Measurements from ENCODE around the gene CLRN3. TPM values are rescaled to one million over a fixed set of nuclear protein-coding genes. Genes with fewer than 3 reads are reported as not detected.

The CLRN3 gene
- total and polyA plus RNA-seq, 4 donors = 6.3 TPM; not detected in 3

DNA sequence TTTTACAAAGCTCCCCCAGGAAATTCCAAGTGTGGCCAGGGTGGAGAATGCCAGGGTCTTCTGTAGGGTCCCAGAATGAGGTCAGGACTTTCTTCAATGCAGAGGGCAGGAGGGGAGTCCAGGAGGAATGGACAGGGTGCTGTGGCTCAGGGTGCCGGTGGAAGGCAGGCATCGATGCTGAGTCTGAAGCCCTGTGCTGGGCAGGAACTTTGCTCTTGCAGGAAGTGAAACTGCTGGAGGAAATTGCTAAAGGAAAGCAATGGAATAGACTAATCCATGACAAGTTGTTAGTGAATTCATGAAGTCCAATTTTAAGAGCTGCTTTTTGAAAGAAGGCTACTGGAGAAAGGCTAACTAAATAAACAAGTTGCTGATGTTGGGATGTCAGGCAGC is 29.0 kb upstream of the CLRN3 start:
- Histone ChIP-seq H3K27me3 (ENCODE audit: control insufficient read depth in 1 of 2, insufficient read depth in 2 of 2, low read length in 1 of 2) (no peaks in the 10 kb centered on the region), H3K36me3 (ENCODE audit: control insufficient read depth in 1 of 2, insufficient read depth in 2 of 2, low read length in 1 of 2) (no peaks in the 10 kb centered on the region), H3K9me3 (ENCODE audit: control insufficient read depth, low read length) (no peaks in the 10 kb centered on the region), H3K4me1 (ENCODE audit: control insufficient read depth in 1 of 2, insufficient read depth in 2 of 2, low read length in 2 of 2) (peaks cover 0 to 5% of the 10 kb centered on the region in 2 donors), H3K4me3 (ENCODE audit: low read length in 2 of 2) (no peak overlapping the region), H3K27ac (ENCODE audit: low read depth in 1 of 2, low read length in 2 of 2) (peak overlapping the region in 1 of 2 donors; percentile 89)
- WGBS, 2 donors = 67 to 74% methylated on average over 2 of the region's 2 CpGs
- no peak for DNase-seq
- no peak for ATAC-seq (ENCODE audit: low FRiP score)
- intact Hi-C loops (cut with DNase I) = loop anchor here in 1 of 2 donors (5.0 kb wide), 3 partner anchors 56 to 136 kb away; no protein-coding TSS in a partner anchor

DNA sequence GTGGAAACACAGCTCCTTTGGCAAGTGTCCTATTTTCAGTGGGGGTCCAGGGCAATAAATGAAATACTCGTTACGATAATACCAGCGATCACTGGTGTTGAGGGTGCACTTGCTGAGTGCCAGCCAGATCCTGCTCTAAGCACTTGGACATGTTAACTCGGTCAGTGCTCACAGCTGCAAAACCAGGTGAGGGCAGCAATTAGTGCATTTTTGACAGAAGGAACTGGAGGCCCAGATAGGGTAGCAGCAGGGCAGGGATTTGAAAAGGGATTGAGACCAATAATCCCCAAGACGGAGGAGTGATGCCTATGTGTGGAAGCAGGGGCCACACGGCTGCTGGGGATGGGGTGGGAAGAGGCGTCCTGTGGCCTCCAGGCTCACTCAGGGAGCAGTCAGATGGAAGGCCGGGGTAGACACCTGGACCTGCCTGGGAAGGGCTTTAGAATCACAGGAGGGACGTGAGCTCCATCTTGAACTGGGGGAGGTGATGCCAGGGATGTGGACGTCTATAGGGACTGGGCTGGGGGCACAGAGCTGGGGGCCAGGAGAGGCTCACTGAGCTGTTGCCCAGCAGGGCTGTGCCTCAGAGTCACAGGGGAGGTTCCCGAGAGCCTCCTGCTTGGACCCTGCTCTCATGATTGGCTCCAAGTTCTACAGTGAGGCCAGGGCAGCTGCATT is 28.5 kb upstream of the CLRN3 start:
- ATAC-seq (ENCODE audit: low FRiP score) = no peak
- 92 to 93% methylated on average over 11 of the region's 11 CpGs for WGBS, 2 donors
- Histone ChIP-seq H3K4me3 (ENCODE audit: low read length in 2 of 2) (no peak overlapping the region), H3K36me3 (ENCODE audit: control insufficient read depth in 1 of 2, insufficient read depth in 2 of 2, low read length in 1 of 2) (no peaks in the 10 kb centered on the region), H3K9me3 (ENCODE audit: control insufficient read depth, low read length) (no peaks in the 10 kb centered on the region), H3K27ac (ENCODE audit: low read depth in 1 of 2, low read length in 2 of 2) (peak overlapping the region in 1 of 2 donors; percentile 10), H3K4me1 (ENCODE audit: control insufficient read depth in 1 of 2, insufficient read depth in 2 of 2, low read length in 2 of 2) (peaks cover 0 to 5% of the 10 kb centered on the region in 2 donors), H3K27me3 (ENCODE audit: control insufficient read depth in 1 of 2, insufficient read depth in 2 of 2, low read length in 1 of 2) (no peaks in the 10 kb centered on the region)
- no peak for DNase-seq
- intact Hi-C loops (cut with DNase I) = loop anchor here in 1 of 2 donors (5.0 kb wide), 3 partner anchors 56 to 136 kb away; no protein-coding TSS in a partner anchor

DNA sequence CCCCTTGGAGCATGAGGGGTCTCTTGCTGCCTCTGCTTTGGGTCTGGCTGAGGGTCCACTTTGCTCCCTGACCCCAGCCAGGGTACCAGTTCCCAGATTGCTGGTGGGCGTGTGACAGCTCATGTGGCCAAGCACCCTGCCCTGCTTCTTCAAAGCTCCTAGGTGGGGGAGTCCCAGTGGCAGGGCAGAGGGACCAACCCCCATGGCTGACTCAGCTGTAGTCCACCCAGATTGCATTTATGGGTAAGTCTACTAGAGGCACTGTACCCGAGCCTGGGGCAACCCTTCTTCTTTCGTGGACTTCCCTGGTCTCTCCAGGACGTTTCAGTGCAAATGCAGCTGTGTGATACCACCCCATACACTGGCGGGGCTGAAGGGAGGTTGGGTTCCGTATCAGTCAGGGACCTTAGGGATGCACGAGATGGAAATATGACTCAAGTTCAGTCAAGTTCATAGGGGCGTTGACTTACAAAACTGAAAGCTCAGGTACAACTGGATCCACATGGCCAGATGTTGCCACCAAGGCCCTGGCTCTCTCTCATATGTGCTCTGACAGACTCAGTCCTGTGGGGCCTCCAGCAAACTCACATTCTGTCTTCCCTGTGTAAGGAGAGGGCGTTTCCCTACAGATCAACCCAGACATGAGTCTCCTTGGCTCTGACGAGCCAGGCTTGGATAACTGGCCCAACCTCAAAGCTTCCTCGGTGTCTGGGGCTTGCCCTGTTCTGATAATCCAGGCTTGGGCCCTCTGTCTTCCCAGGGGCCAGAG is 27.7 kb upstream of the CLRN3 start:
- H3K27me3 ChIP-seq (ENCODE audit: control insufficient read depth in 1 of 2, insufficient read depth in 2 of 2, low read length in 1 of 2) = no peaks in the 10 kb centered on the region
- WGBS, 2 donors = 93 to 95% methylated on average over 11 of the region's 11 CpGs
- no peaks in the 10 kb centered on the region for H3K36me3 ChIP-seq (ENCODE audit: control insufficient read depth in 1 of 2, insufficient read depth in 2 of 2, low read length in 1 of 2)
- no peak overlapping the region for H3K4me3 ChIP-seq (ENCODE audit: low read length in 2 of 2)
- ATAC-seq (ENCODE audit: low FRiP score) (no peak), DNase-seq (no peak)
- peaks cover 0 to 5% of the 10 kb centered on the region in 2 donors for H3K4me1 ChIP-seq (ENCODE audit: control insufficient read depth in 1 of 2, insufficient read depth in 2 of 2, low read length in 2 of 2)
- peak overlapping the region in 1 of 2 donors; percentile 46 for H3K27ac ChIP-seq (ENCODE audit: low read depth in 1 of 2, low read length in 2 of 2)
- no peaks in the 10 kb centered on the region for H3K9me3 ChIP-seq (ENCODE audit: control insufficient read depth, low read length)
- intact Hi-C loops (cut with DNase I) = loop anchor here in 1 of 2 donors (5.0 kb wide), 3 partner anchors 57 to 137 kb away; no protein-coding TSS in a partner anchor

DNA sequence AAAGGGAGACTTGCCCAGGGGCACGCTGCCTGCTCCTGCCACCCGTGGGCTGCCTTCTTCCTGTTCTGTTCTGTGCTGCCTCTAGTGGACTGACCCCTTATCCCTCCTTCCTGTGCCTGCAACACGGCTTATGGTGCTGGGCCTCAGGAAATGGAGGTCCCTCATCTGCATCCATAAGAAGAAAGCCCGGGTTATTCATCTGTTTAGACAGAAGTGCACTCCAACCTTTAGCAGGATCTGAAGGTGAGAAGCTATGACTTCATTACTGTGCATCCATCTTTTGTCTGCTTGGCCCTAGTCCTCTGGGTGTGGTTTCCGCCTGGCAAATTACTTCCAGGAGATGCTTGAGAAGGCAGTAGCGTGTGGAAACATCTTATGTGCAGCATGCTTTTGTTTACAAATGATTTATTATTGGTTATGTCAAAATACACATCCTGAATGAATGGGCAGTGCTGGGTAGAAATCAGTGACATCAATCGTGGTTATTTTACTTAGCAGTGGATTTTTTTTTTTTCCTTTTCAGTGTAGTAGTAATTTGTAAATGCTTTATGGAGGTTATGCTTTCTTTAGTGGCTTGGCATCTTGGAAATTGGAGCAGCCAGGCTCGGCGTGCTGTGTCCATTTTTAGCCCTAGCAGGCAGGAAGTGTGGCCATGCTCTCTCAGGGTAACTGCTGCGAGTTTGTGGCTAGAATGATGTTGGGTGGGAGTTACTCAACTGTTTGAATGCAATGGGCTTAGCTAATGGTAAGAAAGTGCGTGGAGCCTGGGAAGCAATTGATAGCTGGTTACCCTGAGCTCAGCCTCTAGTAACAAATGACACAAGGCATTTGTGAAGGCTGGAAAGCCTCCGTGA is 26.9 kb upstream of the CLRN3 start:
- Histone ChIP-seq H3K9me3 (ENCODE audit: control insufficient read depth, low read length) (no peaks in the 10 kb centered on the region), H3K36me3 (ENCODE audit: control insufficient read depth in 1 of 2, insufficient read depth in 2 of 2, low read length in 1 of 2) (no peaks in the 10 kb centered on the region), H3K27ac (ENCODE audit: low read depth in 1 of 2, low read length in 2 of 2) (peak overlapping the region in 1 of 2 donors; percentile 68), H3K4me3 (ENCODE audit: low read length in 2 of 2) (no peak overlapping the region), H3K4me1 (ENCODE audit: control insufficient read depth in 1 of 2, insufficient read depth in 2 of 2, low read length in 2 of 2) (peaks cover 0 to 5% of the 10 kb centered on the region in 2 donors), H3K27me3 (ENCODE audit: control insufficient read depth in 1 of 2, insufficient read depth in 2 of 2, low read length in 1 of 2) (no peaks in the 10 kb centered on the region)
- intact Hi-C loops (cut with DNase I) = loop anchor here in 1 of 2 donors (5.0 kb wide), 3 partner anchors 58 to 138 kb away; no protein-coding TSS in a partner anchor
- ATAC-seq (ENCODE audit: low FRiP score) (no peak), DNase-seq (peak in 1 of 2 donors; percentile 64)
- 25 to 27% methylated on average over 12 of the region's 12 CpGs for WGBS, 2 donors

DNA sequence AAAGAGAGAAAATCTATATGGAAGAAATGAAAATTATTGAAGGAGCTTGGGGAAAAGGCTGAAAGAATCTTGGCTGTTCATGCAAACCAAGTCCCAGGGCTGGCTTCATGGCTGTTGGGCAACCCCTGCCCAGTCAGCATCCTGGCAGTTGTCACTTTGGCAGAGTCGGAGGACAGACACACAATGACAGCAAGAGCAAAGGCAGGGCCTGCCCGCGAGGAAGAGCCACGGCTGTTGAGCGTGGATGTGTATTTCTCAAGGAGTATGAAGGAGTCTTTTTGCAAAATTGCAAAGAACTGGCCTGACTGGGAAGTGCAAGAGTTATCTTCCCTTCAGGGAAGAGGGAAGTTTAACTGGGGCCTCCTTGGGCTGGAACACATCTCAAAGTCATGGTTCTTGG is 25.8 kb upstream of the CLRN3 start:
- Histone ChIP-seq H3K36me3 (ENCODE audit: control insufficient read depth in 1 of 2, insufficient read depth in 2 of 2, low read length in 1 of 2) (no peaks in the 10 kb centered on the region), H3K27ac (ENCODE audit: low read depth in 1 of 2, low read length in 2 of 2) (no peak overlapping the region), H3K4me1 (ENCODE audit: control insufficient read depth in 1 of 2, insufficient read depth in 2 of 2, low read length in 2 of 2) (peaks cover 0 to 5% of the 10 kb centered on the region in 2 donors), H3K27me3 (ENCODE audit: control insufficient read depth in 1 of 2, insufficient read depth in 2 of 2, low read length in 1 of 2) (no peaks in the 10 kb centered on the region), H3K4me3 (ENCODE audit: low read length in 2 of 2) (no peak overlapping the region), H3K9me3 (ENCODE audit: control insufficient read depth, low read length) (no peaks in the 10 kb centered on the region)
- peak in 1 of 2 donors; percentile 62 for DNase-seq
- ATAC-seq (ENCODE audit: low FRiP score) = no peak
- WGBS, 2 donors = 92 to 93% methylated on average over 5 of the region's 5 CpGs
- intact Hi-C loops (cut with DNase I) = no loop called here

DNA sequence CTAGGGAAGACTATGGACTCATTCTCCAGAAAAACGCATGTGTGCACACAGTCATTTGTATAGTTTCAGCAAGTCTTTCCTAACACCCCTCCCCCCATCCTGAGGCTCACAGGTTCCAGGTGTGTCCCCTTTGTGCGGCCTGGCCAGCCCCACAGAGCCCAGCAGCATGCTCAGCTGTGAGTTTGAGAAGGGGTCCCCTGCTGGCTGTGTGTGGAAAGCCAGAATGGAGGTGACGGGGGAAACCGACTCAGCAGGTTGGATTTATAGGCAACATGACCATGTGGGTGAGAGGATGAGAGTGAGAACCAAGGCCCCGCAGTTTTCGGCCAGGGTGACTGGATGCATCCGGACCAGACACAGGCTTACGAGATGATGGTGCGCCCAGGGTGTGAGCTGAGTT is 24.1 kb upstream of the CLRN3 start:
- WGBS, 2 donors = 96% methylated on average over 9 of the region's 9 CpGs
- Histone ChIP-seq H3K36me3 (ENCODE audit: control insufficient read depth in 1 of 2, insufficient read depth in 2 of 2, low read length in 1 of 2) (no peaks in the 10 kb centered on the region), H3K4me1 (ENCODE audit: control insufficient read depth in 1 of 2, insufficient read depth in 2 of 2, low read length in 2 of 2) (no peaks in the 10 kb centered on the region), H3K27ac (ENCODE audit: low read depth in 1 of 2, low read length in 2 of 2) (no peak overlapping the region), H3K4me3 (ENCODE audit: low read length in 2 of 2) (no peak overlapping the region), H3K9me3 (ENCODE audit: control insufficient read depth, low read length) (no peaks in the 10 kb centered on the region), H3K27me3 (ENCODE audit: control insufficient read depth in 1 of 2, insufficient read depth in 2 of 2, low read length in 1 of 2) (no peaks in the 10 kb centered on the region)
- DNase-seq (no peak), ATAC-seq (ENCODE audit: low FRiP score) (no peak)
- intact Hi-C loops (cut with DNase I) = no loop called here

DNA sequence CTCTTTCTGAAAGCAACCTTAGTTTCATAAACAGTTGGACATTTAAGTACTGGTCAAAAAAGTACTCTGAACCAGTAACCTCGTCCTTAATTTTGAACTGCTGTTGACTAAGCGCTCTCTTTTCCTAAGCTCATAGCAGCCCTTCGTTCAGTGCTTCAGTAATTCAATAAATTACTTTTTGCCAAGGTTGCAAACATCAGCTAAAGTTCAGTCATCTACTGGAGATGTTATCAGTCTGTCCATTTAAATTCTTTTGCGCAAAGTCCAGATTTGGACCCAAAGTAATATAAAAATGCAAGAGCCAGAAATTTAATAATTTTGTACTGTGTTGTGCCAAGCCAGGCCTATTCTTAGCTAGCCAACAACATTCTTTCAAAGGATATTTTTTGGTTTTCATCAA is 22.6 kb upstream of the CLRN3 start:
- no peak overlapping the region for H3K4me3 ChIP-seq (ENCODE audit: low read length in 2 of 2)
- H3K27ac ChIP-seq (ENCODE audit: low read depth in 1 of 2, low read length in 2 of 2) = no peak overlapping the region
- H3K4me1 ChIP-seq (ENCODE audit: control insufficient read depth in 1 of 2, insufficient read depth in 2 of 2, low read length in 2 of 2) = no peaks in the 10 kb centered on the region
- H3K9me3 ChIP-seq (ENCODE audit: control insufficient read depth, low read length) = no peaks in the 10 kb centered on the region
- no peaks in the 10 kb centered on the region for H3K36me3 ChIP-seq (ENCODE audit: control insufficient read depth in 1 of 2, insufficient read depth in 2 of 2, low read length in 1 of 2)
- WGBS, 2 donors = 34 to 36% methylated on average over 4 of the region's 4 CpGs
- ATAC-seq (ENCODE audit: low FRiP score) (no peak), DNase-seq (no peak)
- H3K27me3 ChIP-seq (ENCODE audit: control insufficient read depth in 1 of 2, insufficient read depth in 2 of 2, low read length in 1 of 2) = no peaks in the 10 kb centered on the region
- intact Hi-C loops (cut with DNase I) = no loop called here

DNA sequence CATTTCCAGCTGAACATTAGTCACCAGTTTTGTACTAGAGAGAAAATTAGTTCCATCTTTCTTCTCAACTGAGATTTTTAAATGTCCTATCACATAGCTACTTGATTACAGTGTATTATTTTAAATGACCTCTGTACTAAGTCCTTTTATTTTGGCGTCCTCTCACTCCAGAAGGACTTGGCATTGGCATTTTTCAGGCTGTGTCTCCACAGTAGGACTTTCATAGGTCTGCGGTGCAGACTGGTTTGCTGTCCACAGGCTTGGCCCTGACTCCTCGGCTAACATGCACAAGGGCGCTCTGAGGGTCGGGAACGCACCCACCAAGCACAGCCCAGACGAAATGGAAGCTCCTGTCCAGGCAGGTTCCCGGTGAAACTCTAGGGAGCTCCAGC is 20.6 kb upstream of the CLRN3 start:
- intact Hi-C loops (cut with DNase I) = no loop called here
- 82 to 86% methylated on average over 8 of the region's 8 CpGs for WGBS, 2 donors
- no peak for ATAC-seq (ENCODE audit: low FRiP score)

More for the DNA sequence above, 20.6 kb upstream of the CLRN3 start:
- Histone ChIP-seq H3K27ac (ENCODE audit: low read depth in 1 of 2, low read length in 2 of 2) (no peak overlapping the region), H3K4me1 (ENCODE audit: control insufficient read depth in 1 of 2, insufficient read depth in 2 of 2, low read length in 2 of 2) (no peaks in the 10 kb centered on the region), H3K4me3 (ENCODE audit: low read length in 2 of 2) (no peak overlapping the region), H3K36me3 (ENCODE audit: control insufficient read depth in 1 of 2, insufficient read depth in 2 of 2, low read length in 1 of 2) (no peaks in the 10 kb centered on the region), H3K27me3 (ENCODE audit: control insufficient read depth in 1 of 2, insufficient read depth in 2 of 2, low read length in 1 of 2) (no peaks in the 10 kb centered on the region), H3K9me3 (ENCODE audit: control insufficient read depth, low read length) (no peaks in the 10 kb centered on the region)
- no peak for DNase-seq

All from aorta (tissue), 5 donors.